ENCODE measurements around the gene MRTFA. TPM values are rescaled to one million over a fixed set of nuclear protein-coding genes. Genes with fewer than 3 reads are reported as not detected.

The MRTFA gene
- total RNA-seq, 4 donors from 2014 or later: 81.4 to 210 (median 122) TPM

GRCh38 chr22:40668611-40669411, 32.3 kb upstream of the MRTFA start:
- Histone ChIP-seq H3K4me3 (replicated peaks in 1 of 3) (no peak overlapping the region), H3K36me3 (no peaks in the 10 kb centered on the region), H3K27me3 (no peaks in the 10 kb centered on the region), H3K4me1 (peaks cover 11 to 23% of the 10 kb centered on the region in 2 donors), H3K9me3 (no peaks in the 10 kb centered on the region), H3K27ac (no peak overlapping the region)
- intact Hi-C loops (cut with DNase I): no loop called here
- WGBS, 2 donors: 85 to 87% methylated on average over 11 of the region's 11 CpGs
- TF ChIP-seq POLR2A (IDR thresholded peaks at IDR 0.05): no peak
- DNase-seq: no peak

DNA sequence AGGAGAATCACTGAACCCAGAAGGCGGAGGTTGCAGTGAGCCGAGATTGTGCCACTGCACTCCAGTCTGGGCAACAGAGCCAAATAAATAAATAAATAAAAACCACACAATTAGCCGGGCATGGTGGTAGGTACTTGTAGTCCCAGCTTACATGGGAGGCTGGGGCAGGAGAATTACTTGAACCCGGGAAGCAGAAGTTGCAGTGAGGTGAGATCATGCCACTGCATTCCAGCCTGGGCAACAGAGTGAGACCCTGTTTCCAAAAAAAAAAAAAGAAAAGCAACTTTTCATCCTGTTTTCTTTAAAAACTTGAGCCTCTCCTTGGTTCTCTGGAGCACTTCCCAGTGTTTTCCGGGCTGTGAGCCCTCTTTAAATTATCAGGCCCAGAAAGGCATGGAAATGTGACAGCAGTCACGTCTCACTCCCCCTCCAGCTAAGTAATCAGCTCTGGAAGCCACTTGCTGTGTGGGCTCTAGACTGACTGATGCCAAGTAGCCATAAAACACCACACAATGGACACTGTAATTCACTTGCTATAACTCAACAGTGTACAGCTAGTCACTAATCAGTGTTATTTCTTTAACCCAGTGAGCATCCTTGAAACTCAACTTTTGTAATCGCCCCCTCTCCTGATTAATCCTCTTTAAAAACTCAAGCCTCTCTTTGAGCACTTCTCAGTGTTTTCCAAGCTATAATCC, 29.8 kb upstream of the MRTFA start:
- intact Hi-C loops (cut with DNase I): no loop called here
- peaks cover 11 to 23% of the 10 kb centered on the region in 2 donors for H3K4me1 ChIP-seq
- H3K27me3 ChIP-seq: no peaks in the 10 kb centered on the region
- no peak for TF ChIP-seq POLR2A (IDR thresholded peaks at IDR 0.05)
- TF ChIP-seq CTCF (IDR thresholded peaks at IDR 0.05): no peak
- H3K4me3 ChIP-seq (replicated peaks in 1 of 3): no peak overlapping the region
- WGBS, 2 donors: 41 to 49% methylated on average over 7 of the region's 7 CpGs
- peak; percentile 67 to 75 for DNase-seq
- H3K27ac ChIP-seq: peak overlapping the region; percentile 56 to 82 (median 68)
- H3K9me3 ChIP-seq: no peaks in the 10 kb centered on the region
- H3K36me3 ChIP-seq: no peaks in the 10 kb centered on the region

DNA sequence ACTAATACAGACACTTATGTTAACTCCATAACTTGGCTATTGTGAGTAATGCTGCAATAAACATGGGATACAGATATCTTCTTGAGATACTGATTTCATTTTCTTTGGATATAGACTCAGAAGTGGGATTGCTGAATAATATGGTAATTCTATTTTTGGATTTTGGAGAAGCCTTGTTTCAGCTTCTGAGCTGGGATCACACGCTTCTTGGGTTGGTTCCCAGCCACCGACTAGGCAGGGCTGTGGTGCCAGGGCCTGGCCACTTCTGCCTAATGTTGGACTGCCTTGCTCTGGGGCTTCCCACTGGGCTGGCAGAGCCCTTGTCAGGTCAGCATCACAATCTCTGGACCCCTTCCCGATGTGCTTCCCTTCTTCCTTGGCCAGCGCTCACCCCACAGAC, 28.8 kb upstream of the MRTFA start:
- peak overlapping the region; percentile 56 to 82 (median 68) for H3K27ac ChIP-seq
- peaks cover 11 to 23% of the 10 kb centered on the region in 2 donors for H3K4me1 ChIP-seq
- H3K36me3 ChIP-seq: no peaks in the 10 kb centered on the region
- TF ChIP-seq POLR2A (IDR thresholded peaks at IDR 0.05) (no peak), CTCF (IDR thresholded peaks at IDR 0.05) (no peak)
- H3K4me3 ChIP-seq (replicated peaks in 1 of 3): no peak overlapping the region
- DNase-seq: peak; percentile 71 to 82
- H3K27me3 ChIP-seq: no peaks in the 10 kb centered on the region
- no peaks in the 10 kb centered on the region for H3K9me3 ChIP-seq
- intact Hi-C loops (cut with DNase I): no loop called here
- WGBS, 2 donors: 29 to 51% methylated on average over 4 of the region's 4 CpGs

DNA sequence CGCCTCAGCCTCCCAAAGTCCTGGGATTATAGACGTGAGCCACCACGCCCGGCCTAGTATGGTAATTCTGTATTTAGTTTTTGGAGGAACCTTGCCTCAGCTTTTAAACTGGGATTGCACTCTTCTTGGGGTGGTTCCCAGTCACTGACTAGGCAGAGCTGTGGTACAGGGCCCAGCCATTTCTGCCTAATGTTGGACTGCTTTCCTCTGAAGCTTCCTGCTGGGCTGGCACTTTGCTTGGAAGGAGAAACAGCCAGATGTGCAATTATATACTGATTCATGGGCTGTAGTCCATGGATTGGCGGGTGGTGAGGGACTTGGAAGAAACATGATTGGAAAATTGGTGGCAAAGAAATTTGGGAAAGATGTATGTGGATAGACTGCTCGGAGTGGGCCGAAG, 25.2 kb upstream of the MRTFA start:
- Histone ChIP-seq H3K27ac (no peak overlapping the region), H3K27me3 (no peaks in the 10 kb centered on the region), H3K4me1 (peaks cover 11 to 20% of the 10 kb centered on the region in 2 donors), H3K36me3 (no peaks in the 10 kb centered on the region), H3K9me3 (no peaks in the 10 kb centered on the region), H3K4me3 (replicated peaks in 1 of 3) (no peak overlapping the region)
- intact Hi-C loops (cut with DNase I): no loop called here
- no peak for TF ChIP-seq POLR2A (IDR thresholded peaks at IDR 0.05)
- TF ChIP-seq CTCF (IDR thresholded peaks at IDR 0.05): no peak
- DNase-seq: no peak
- WGBS, 2 donors: 97 to 100% methylated on average over 7 of the region's 7 CpGs

DNA sequence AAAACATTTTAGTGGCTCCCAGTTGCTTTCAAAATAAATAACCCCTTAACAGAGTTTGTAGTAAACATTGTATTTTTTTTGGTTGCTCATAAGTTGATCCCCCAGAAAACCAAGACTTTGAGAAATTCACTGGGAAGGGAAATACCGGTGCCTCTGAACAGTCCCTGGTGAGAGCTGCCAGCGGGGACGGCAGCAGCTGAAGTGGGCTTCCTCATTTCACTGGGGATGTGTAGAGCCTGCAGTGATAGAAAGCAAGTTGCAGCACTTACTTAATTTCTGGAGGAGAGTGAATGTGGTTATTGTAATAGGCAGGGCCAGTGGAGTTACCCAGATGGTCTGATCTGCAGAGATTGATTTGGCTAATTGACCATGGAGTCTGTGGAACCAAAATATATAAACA, 24.2 kb upstream of the MRTFA start:
- intact Hi-C loops (cut with DNase I): no loop called here
- 81 to 90% methylated on average over 3 of the region's 3 CpGs for WGBS, 2 donors
- Histone ChIP-seq H3K27ac (no peak overlapping the region), H3K4me1 (peaks cover 11 to 12% of the 10 kb centered on the region in 2 donors), H3K27me3 (no peaks in the 10 kb centered on the region), H3K36me3 (no peaks in the 10 kb centered on the region), H3K9me3 (no peaks in the 10 kb centered on the region), H3K4me3 (replicated peaks in 1 of 3) (no peak overlapping the region)
- no peak for DNase-seq
- TF ChIP-seq CTCF (IDR thresholded peaks at IDR 0.05) (no peak), POLR2A (IDR thresholded peaks at IDR 0.05) (no peak)

Data from thyroid gland (tissue), 4 donors.